Endodermal cell (in vitro differentiated cells): ENCODE measurements around the gene FREM2. TPM values are rescaled to one million over a fixed set of nuclear protein-coding genes. Genes with fewer than 3 reads are reported as not detected.

ENCODE experiments used
- DNase-seq: peaks from one replicate; pipeline ENCODE4 v3.0.0-alpha.2; 2017
- H3K27ac ChIP-seq: 2 replicates; pipeline ENCODE4 v1.5.1; 2013; ENCODE audit warnings: mild to moderate bottlenecking, low read depth, low read length, moderate library complexity
- H3K27me3 ChIP-seq: 2 replicates; pipeline ENCODE4 v1.6.1; 2013; ENCODE audit warnings: mild to moderate bottlenecking, low read length, moderate library complexity; ENCODE audit not compliant: insufficient read depth, control insufficient read depth, poor library complexity, severe bottlenecking
- H3K36me3 ChIP-seq: 2 replicates; pipeline ENCODE4 v1.7.0; 2013; ENCODE audit warnings: mild to moderate bottlenecking, low read length, moderate library complexity; ENCODE audit not compliant: control insufficient read depth, insufficient read depth
- H3K4me1 ChIP-seq: one replicate; pipeline ENCODE4 v1.7.0; 2013; ENCODE audit warnings: low read length; ENCODE audit not compliant: control insufficient read depth, insufficient read depth
- H3K4me3 ChIP-seq: 2 replicates; pipeline ENCODE4 v1.5.1; 2013; ENCODE audit warnings: mild to moderate bottlenecking, low read length, moderate library complexity
- H3K9ac ChIP-seq: 2 replicates; pipeline ENCODE4 v1.6.1; 2013; ENCODE audit warnings: mild to moderate bottlenecking, low read length, moderate library complexity; ENCODE audit not compliant: poor library complexity, severe bottlenecking; ENCODE audit errors: extremely low read depth
- H3K9me3 ChIP-seq: 2 replicates; pipeline ENCODE4 v1.6.1; 2013; ENCODE audit warnings: mild to moderate bottlenecking, low read length, moderate library complexity; ENCODE audit not compliant: control insufficient read depth
- H3K27ac Mint-ChIP-seq: 2 replicates; pipeline ENCODE4 v1.8.0; 2020; ENCODE audit warnings: mixed read lengths
- H3K27me3 Mint-ChIP-seq: 2 replicates; pipeline ENCODE4 v1.8.0; 2021; ENCODE audit warnings: mild to moderate bottlenecking, mixed read lengths; ENCODE audit not compliant: insufficient read depth
- H3K36me3 Mint-ChIP-seq: 2 replicates; pipeline ENCODE4 v1.8.0; 2020; ENCODE audit warnings: low read depth, mixed read lengths
- H3K4me1 Mint-ChIP-seq: 2 replicates; pipeline ENCODE4 v1.8.0; 2020; ENCODE audit warnings: mixed read lengths
- H3K4me3 Mint-ChIP-seq: 2 replicates; pipeline ENCODE4 v1.8.0; 2020; ENCODE audit warnings: mild to moderate bottlenecking, moderate library complexity, mixed read lengths
- H3K9me3 Mint-ChIP-seq: 2 replicates; pipeline ENCODE4 v1.8.0; 2020; ENCODE audit warnings: mild to moderate bottlenecking, mixed read lengths
- WGBS, 2 experiments: methylation state at CpG; one replicate each; pipeline versions ENCODE4 v1.1.5 to v1.1.7; 2013; ENCODE audit warnings: missing lambda C conversion rate in 2 of 2, mixed read lengths in 1 of 2; ENCODE audit not compliant: insufficient coverage in 1 of 2, insufficient read length in 1 of 2; 5-methylcytosine and 5-hydroxymethylcytosine counted together
- total RNA-seq, 2 donors: library from RNA; stranded (reverse); fragmentation: NEBNext Ultra II Directional in 1 of 2; extraction: Animal tissue kit (Norgen Biotek cat#: 25700) in 1 of 2; gene quantifications; 2 replicates in 1 of 2; 3 replicates in 1 of 2; pipeline ENCODE4 v1.2.1, GENCODE V29; 2021
- TF ChIP-seq, protein P1 (sequence below): fragments of 200-600 bp; sonication (generic); conservative IDR thresholded peaks from 2 replicates; pipeline ENCODE4 v1.5.0; 2021; ENCODE audit warnings: antibody characterized with exemption, mild to moderate bottlenecking

The FREM2 gene
- total RNA-seq, 2 donors from 2014 or later, result 20.4 to 28.4 TPM

- peaks cover 12% of the 10 kb centered on the region for H3K36me3 Mint-ChIP-seq
Observed at GRCh38 chr13:38879786-38880185, 192.9 kb downstream of the FREM2 start.

GRCh38 chr13:38880397-38880796, 193.5 kb downstream of the FREM2 start:
- no peak overlapping the region for H3K27ac ChIP-seq
- WGBS, 2 experiments, result 95 to 97% methylated on average over 5 of the region's 5 CpGs
- H3K36me3 ChIP-seq, result peaks cover 4% of the 10 kb centered on the region
- DNase-seq, result no peak
- no peaks in the 10 kb centered on the region for H3K9me3 ChIP-seq
- Mint-ChIP-seq H3K27me3 (peaks cover 26% of the 10 kb centered on the region), H3K36me3 (peaks cover 12% of the 10 kb centered on the region), H3K4me1 (peaks cover 15% of the 10 kb centered on the region), H3K4me3 (no peak overlapping the region), H3K27ac (no peak overlapping the region), H3K9me3 (no peaks in the 10 kb centered on the region)
- H3K4me3 ChIP-seq, result no peak overlapping the region
- H3K27me3 ChIP-seq, result peaks cover 4% of the 10 kb centered on the region
- TF ChIP-seq, protein P1, sequence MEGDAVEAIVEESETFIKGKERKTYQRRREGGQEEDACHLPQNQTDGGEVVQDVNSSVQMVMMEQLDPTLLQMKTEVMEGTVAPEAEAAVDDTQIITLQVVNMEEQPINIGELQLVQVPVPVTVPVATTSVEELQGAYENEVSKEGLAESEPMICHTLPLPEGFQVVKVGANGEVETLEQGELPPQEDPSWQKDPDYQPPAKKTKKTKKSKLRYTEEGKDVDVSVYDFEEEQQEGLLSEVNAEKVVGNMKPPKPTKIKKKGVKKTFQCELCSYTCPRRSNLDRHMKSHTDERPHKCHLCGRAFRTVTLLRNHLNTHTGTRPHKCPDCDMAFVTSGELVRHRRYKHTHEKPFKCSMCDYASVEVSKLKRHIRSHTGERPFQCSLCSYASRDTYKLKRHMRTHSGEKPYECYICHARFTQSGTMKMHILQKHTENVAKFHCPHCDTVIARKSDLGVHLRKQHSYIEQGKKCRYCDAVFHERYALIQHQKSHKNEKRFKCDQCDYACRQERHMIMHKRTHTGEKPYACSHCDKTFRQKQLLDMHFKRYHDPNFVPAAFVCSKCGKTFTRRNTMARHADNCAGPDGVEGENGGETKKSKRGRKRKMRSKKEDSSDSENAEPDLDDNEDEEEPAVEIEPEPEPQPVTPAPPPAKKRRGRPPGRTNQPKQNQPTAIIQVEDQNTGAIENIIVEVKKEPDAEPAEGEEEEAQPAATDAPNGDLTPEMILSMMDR, result no peak
- no peak overlapping the region for H3K9ac ChIP-seq
- no peaks in the 10 kb centered on the region for H3K4me1 ChIP-seq

More at GRCh38 chr13:38879786-38880185, 192.9 kb downstream of the FREM2 start:
- H3K9ac ChIP-seq, result no peak overlapping the region
- no peak for DNase-seq
- Mint-ChIP-seq H3K4me3 (no peak overlapping the region), H3K27me3 (peaks cover 24% of the 10 kb centered on the region), H3K27ac (no peak overlapping the region), H3K9me3 (no peaks in the 10 kb centered on the region), H3K4me1 (peaks cover 16% of the 10 kb centered on the region)
- H3K36me3 ChIP-seq, result peaks cover 4% of the 10 kb centered on the region
- TF ChIP-seq, protein P1, result no peak
- H3K9me3 ChIP-seq, result no peaks in the 10 kb centered on the region
- no peak overlapping the region for H3K4me3 ChIP-seq
- H3K4me1 ChIP-seq, result peaks cover 2% of the 10 kb centered on the region
- H3K27me3 ChIP-seq, result peaks cover 4% of the 10 kb centered on the region
- no peak overlapping the region for H3K27ac ChIP-seq

GRCh38 chr13:38883783-38884182, 196.9 kb downstream of the FREM2 start:
- WGBS, 2 experiments, result 14 to 49% methylated on average over 1 to 2 of the region's 2 CpGs
- Histone ChIP-seq H3K9me3 (no peaks in the 10 kb centered on the region), H3K36me3 (peaks cover 1% of the 10 kb centered on the region), H3K4me1 (no peaks in the 10 kb centered on the region), H3K4me3 (no peak overlapping the region), H3K9ac (no peak overlapping the region), H3K27ac (no peak overlapping the region), H3K27me3 (peaks cover 4% of the 10 kb centered on the region)
- Mint-ChIP-seq H3K9me3 (no peaks in the 10 kb centered on the region), H3K36me3 (peaks cover under 1% of the 10 kb centered on the region), H3K27me3 (peaks cover 42% of the 10 kb centered on the region), H3K4me3 (no peak overlapping the region), H3K4me1 (peaks cover 16% of the 10 kb centered on the region), H3K27ac (no peak overlapping the region)
- TF ChIP-seq, protein P1, result no peak
- DNase-seq, result peak; percentile 61
